Panc1 (cell line): ENCODE measurements around the gene ASAP2. TPM values are rescaled to one million over a fixed set of nuclear protein-coding genes. Genes with fewer than 3 reads are reported as not detected.

Experiments
- ATAC-seq: fragments of 200-7000 bp; cut with Tn5 transposase; 2 replicates; pipeline ENCODE4 v1.9.1; 2020; ENCODE audit warnings: mild to moderate bottlenecking, moderate library complexity
- BruUV-seq: library from RNA; stranded (reverse); fragments of 400-500 nt; replicated peaks from 2 replicates; lab custom pipeline; 2021; lab: Mats Ljungman, UMichigan
- CTCF ChIA-PET: fragments of 300-600 bp; sonication (Branson Sonifier 250); formaldehyde crosslinking; loops from one replicate; lab custom pipeline; 2022; ENCODE audit warnings: antibody characterized with exemption; lab: Charles Lee
- POLR2A ChIA-PET: fragments of 300-600 bp; sonication (Branson Sonifier 250); formaldehyde crosslinking; loops from one replicate; lab custom pipeline; 2022; ENCODE audit warnings: antibody characterized with exemption; lab: Charles Lee
- DNase-seq: peaks from one replicate; pipeline ENCODE4 v3.0.0-alpha.2; 2010; ENCODE audit warnings: low read depth, low spot score
- H3K27ac ChIP-seq: 2 replicates; pipeline ENCODE4 v1.5.1; 2011; ENCODE audit warnings: mild to moderate bottlenecking, low read length, inconsistent platforms
- H3K27me3 ChIP-seq: fragments of 200-500 bp; sonication (Bioruptor generic); 2 replicates; pipeline ENCODE4 v1.6.0; 2014; ENCODE audit warnings: low read length, inconsistent platforms; ENCODE audit not compliant: control insufficient read depth, insufficient read depth
- H3K36me3 ChIP-seq: fragments of 200-500 bp; sonication (Bioruptor generic); 2 replicates; pipeline ENCODE4 v1.5.1; 2014; ENCODE audit warnings: inconsistent platforms, mild to moderate bottlenecking, low read length, moderate library complexity; ENCODE audit not compliant: control insufficient read depth, insufficient read depth
- H3K4me1 ChIP-seq: 2 replicates; pipeline ENCODE4 v1.5.1; 2011; ENCODE audit warnings: inconsistent platforms, mild to moderate bottlenecking, low read length, moderate library complexity; ENCODE audit not compliant: control insufficient read depth, insufficient read depth
- H3K4me3 ChIP-seq, 2 experiments: 2 replicates each; pipeline ENCODE4 v1.5.1; 2011 to 2012; ENCODE audit warnings: low read depth in 2 of 2, low read length in 2 of 2, mild to moderate bottlenecking in 2 of 2, inconsistent platforms in 1 of 2, moderate library complexity in 1 of 2
- H3K9me3 ChIP-seq: fragments of 200-500 bp; sonication (Bioruptor generic); 2 replicates; pipeline ENCODE4 v1.5.1; 2014; ENCODE audit warnings: low read depth, mild to moderate bottlenecking, inconsistent platforms, low read length, moderate library complexity; ENCODE audit not compliant: control insufficient read depth, insufficient read depth
- POLR2AphosphoS5 ChIP-seq: IDR thresholded peaks from 2 replicates; pipeline ENCODE4 v1.6.1; 2012; ENCODE audit warnings: mild to moderate bottlenecking, low read depth, low read length, moderate library complexity
- SIN3A ChIP-seq: IDR thresholded peaks from 2 replicates; pipeline ENCODE4 v1.6.1; 2012; ENCODE audit warnings: low read depth, mild to moderate bottlenecking, low read length, moderate library complexity, borderline replicate concordance; ENCODE audit not compliant: insufficient read depth
- TCF7L2 ChIP-seq: IDR thresholded peaks from 2 replicates; pipeline ENCODE4 v1.6.1; 2011; ENCODE audit warnings: mild to moderate bottlenecking, low read depth, low read length, inconsistent platforms
- in situ Hi-C: cut with HindIII; loops from 2 replicates; pipeline ENCODE4 v1.10.0; 2016; ENCODE audit warnings: low sequenced_read_pairs, low pct_unique_long_range_greater_than_20kb
- intact Hi-C: fragments of 100-400 bp; cut with micrococcal nuclease; formaldehyde crosslinking; loops from one replicate; pipeline ENCODE4 v1.10.0; 2022; ENCODE audit not compliant: unreplicated experiment
- total RNA-seq: library from RNA; stranded (reverse); gene quantifications from one replicate; pipeline ENCODE4 v1.2.1, GENCODE V29; 2021; ENCODE audit not compliant: unreplicated experiment
- TF ChIP-seq, protein P1 (sequence below): fragments of 450-650 bp; IDR thresholded peaks from 2 replicates; pipeline ENCODE4 v1.5.1; 2017; ENCODE audit warnings: mild to moderate bottlenecking
- TF ChIP-seq, protein P2 (sequence below), 2 experiments: IDR thresholded peaks; 2 replicates each; pipeline ENCODE4 v1.6.1; 2011 to 2012; ENCODE audit warnings: low read depth in 2 of 2, control low read depth in 1 of 2, low read length in 1 of 2, mild to moderate bottlenecking in 1 of 2, moderate library complexity in 1 of 2; ENCODE audit not compliant: insufficient read depth in 1 of 2

The ASAP2 gene
- total RNA-seq, 1 experiment from 2014 or later = 107 TPM

DNA sequence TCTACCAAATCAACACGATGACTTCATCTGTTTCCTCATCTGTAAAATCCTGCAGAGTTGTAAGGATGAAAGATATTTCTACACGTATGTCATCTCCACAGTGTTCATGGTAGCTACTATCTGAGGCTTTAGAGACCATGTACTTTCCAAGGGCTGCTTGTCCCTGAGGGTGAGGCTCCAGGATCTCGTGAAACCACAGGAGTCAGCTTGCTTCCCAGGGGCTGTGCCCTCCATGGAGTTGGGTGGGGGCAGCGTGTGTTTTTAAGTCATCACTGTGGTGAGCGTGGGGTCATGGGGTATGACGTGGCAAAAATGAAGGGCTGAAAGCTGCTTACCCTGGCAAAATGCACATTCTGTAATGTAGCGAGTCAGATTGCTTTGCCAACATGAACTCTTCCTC is 81.6 kb downstream of the ASAP2 start:
- H3K27me3 ChIP-seq = no peaks in the 10 kb centered on the region
- peaks cover 91% of the 10 kb centered on the region for H3K4me1 ChIP-seq
- H3K4me3 ChIP-seq = peak overlapping the region in 1 of 2 experiments; percentile 1; a peak in 1 of 4 replicates
- in situ Hi-C loops = no loop called here
- peaks cover 8% of the 10 kb centered on the region; the same call in 1 of the 2 replicates for H3K36me3 ChIP-seq
- H3K9me3 ChIP-seq = no peaks in the 10 kb centered on the region
- ChIA-PET POLR2A (interaction anchor here (0.6 to 1.0 kb wide), 2 partner anchors 53 to 78 kb away, joined by 3 to 4 read pairs; no protein-coding TSS in a partner anchor), CTCF (interaction anchor here (0.8 kb wide), 1 partner anchor 145 kb away, joined by 3 read pairs; no protein-coding TSS in a partner anchor)
- intact Hi-C loops = loop anchor here (10.0 kb wide), 1 partner anchor 143 kb away; no protein-coding TSS in a partner anchor
- TF ChIP-seq, protein P1, sequence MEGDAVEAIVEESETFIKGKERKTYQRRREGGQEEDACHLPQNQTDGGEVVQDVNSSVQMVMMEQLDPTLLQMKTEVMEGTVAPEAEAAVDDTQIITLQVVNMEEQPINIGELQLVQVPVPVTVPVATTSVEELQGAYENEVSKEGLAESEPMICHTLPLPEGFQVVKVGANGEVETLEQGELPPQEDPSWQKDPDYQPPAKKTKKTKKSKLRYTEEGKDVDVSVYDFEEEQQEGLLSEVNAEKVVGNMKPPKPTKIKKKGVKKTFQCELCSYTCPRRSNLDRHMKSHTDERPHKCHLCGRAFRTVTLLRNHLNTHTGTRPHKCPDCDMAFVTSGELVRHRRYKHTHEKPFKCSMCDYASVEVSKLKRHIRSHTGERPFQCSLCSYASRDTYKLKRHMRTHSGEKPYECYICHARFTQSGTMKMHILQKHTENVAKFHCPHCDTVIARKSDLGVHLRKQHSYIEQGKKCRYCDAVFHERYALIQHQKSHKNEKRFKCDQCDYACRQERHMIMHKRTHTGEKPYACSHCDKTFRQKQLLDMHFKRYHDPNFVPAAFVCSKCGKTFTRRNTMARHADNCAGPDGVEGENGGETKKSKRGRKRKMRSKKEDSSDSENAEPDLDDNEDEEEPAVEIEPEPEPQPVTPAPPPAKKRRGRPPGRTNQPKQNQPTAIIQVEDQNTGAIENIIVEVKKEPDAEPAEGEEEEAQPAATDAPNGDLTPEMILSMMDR = no peak
- TF ChIP-seq SIN3A = no peak
- TF ChIP-seq, protein P2, sequence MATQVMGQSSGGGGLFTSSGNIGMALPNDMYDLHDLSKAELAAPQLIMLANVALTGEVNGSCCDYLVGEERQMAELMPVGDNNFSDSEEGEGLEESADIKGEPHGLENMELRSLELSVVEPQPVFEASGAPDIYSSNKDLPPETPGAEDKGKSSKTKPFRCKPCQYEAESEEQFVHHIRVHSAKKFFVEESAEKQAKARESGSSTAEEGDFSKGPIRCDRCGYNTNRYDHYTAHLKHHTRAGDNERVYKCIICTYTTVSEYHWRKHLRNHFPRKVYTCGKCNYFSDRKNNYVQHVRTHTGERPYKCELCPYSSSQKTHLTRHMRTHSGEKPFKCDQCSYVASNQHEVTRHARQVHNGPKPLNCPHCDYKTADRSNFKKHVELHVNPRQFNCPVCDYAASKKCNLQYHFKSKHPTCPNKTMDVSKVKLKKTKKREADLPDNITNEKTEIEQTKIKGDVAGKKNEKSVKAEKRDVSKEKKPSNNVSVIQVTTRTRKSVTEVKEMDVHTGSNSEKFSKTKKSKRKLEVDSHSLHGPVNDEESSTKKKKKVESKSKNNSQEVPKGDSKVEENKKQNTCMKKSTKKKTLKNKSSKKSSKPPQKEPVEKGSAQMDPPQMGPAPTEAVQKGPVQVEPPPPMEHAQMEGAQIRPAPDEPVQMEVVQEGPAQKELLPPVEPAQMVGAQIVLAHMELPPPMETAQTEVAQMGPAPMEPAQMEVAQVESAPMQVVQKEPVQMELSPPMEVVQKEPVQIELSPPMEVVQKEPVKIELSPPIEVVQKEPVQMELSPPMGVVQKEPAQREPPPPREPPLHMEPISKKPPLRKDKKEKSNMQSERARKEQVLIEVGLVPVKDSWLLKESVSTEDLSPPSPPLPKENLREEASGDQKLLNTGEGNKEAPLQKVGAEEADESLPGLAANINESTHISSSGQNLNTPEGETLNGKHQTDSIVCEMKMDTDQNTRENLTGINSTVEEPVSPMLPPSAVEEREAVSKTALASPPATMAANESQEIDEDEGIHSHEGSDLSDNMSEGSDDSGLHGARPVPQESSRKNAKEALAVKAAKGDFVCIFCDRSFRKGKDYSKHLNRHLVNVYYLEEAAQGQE (IDR thresholded peaks at IDR 0.05; ENCODE audit: insufficient read depth in 1 of 2, low read depth in 2 of 2, low read length in 1 of 2) = no peak
- no peak; the same call in 1 of the 2 replicates for TF ChIP-seq POLR2AphosphoS5
- TF ChIP-seq TCF7L2 = no peak
- peak; percentile 52 for DNase-seq
- peak overlapping the region; percentile 98 for H3K27ac ChIP-seq
- no TSS peak for BruUV-seq
- peak; percentile 17; the same call in 1 of the 2 replicates for ATAC-seq

DNA sequence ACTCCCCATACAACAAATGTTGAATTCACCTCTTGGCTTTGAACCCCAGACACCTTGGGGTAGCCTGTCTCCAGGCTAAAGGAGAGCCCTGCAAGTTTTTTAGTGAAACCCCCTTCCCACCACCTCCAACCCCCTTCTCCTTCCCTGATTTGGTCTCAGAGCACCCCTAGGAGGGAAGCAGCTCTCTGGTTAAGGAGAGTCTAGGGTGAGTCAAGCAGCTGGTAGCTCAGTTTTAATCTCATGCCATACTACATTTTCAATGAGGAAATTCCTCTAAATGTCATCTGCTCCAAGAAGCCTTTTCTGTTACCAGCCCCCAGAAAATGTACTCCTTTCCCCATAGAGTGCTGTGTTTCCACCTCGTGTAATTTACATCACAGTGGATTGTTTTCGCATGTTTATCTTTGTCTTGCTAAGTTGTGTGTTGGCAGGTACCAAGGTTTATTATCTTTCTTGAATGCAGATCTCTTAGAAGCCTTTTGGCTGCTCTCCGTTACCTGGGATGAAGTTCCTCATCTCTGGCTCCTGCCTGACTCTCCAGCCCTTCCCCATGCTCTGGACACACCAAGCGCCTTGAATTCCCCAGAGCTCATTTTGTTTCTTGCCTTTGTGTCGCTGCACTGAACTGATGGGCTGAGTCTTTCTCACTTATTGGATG is 82.2 kb downstream of the ASAP2 start:
- H3K4me1 ChIP-seq = peaks cover 85% of the 10 kb centered on the region
- H3K36me3 ChIP-seq = peaks cover 8% of the 10 kb centered on the region; the same call in 1 of the 2 replicates
- intact Hi-C loops (loop anchor here (10.0 kb wide), 1 partner anchor 144 kb away; no protein-coding TSS in a partner anchor), in situ Hi-C loops (no loop called here)
- DNase-seq = no peak
- peak overlapping the region; percentile 98 for H3K27ac ChIP-seq
- ChIA-PET CTCF (interaction anchor here (0.8 kb wide), 1 partner anchor 146 kb away, joined by 3 read pairs; no protein-coding TSS in a partner anchor), POLR2A (no interaction called here)
- no peaks in the 10 kb centered on the region for H3K9me3 ChIP-seq
- TF ChIP-seq, protein P2 (IDR thresholded peaks at IDR 0.05; ENCODE audit: insufficient read depth in 1 of 2, low read depth in 2 of 2, low read length in 1 of 2) = no peak
- no peak for TF ChIP-seq TCF7L2
- no peak for TF ChIP-seq POLR2AphosphoS5
- no peak for TF ChIP-seq SIN3A
- BruUV-seq = no TSS peak
- ATAC-seq = no peak
- no peaks in the 10 kb centered on the region for H3K27me3 ChIP-seq
- H3K4me3 ChIP-seq = no peak overlapping the region
